Measurements from ENCODE around the gene BRSK1.

DNA sequence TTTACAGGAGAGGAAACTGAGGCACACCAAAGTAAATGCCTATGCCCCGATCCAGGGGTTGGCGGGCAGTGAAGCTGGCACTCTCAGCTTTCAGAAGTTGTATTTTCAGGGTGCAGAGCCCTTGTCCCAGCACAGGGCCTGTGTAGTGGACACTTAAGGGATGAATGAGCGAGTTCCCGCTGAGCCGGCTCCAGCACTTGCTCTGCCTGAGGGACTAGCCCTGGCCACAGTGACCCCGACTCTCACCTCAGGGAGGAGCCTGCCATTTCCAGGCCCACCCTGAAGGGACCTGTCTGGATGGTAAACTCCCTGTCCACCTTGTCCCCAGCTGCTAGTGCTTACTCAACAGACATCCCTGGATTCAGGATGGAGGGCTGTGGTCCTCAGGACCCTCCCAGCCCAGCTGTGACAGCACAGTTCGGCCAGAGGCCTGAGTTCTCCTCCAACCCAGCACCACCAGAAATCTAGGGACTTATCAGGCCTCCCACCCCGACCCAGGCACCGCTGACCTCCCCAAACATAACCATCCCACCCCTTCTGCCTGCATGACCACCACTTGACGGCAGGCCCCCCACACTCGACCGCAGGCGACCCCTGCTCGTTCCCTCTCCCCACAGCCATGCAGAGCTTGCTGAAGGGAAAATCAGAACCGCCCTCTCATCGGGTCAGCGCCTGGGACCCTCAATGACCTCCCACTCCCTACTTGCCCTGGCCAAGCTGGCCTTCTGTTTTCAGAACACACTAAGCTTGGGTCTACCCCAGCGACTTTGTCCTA lies 33.3 kb upstream of the BRSK1 start:
- TF ChIP-seq POLR2A (IDR thresholded peaks at IDR 0.05; ENCODE audit: low read length) (no peak), RCOR1 (IDR thresholded peaks at IDR 0.05; ENCODE audit: low read depth, low read length) (no peak), ZC3H11A (IDR thresholded peaks at IDR 0.05) (no peak), RARB (CRISPR knock-in tag; IDR thresholded peaks at IDR 0.05) (no peak), TP53 (CRISPR knock-in tag; IDR thresholded peaks at IDR 0.05) (no peak), CHD2 (IDR thresholded peaks at IDR 0.05; ENCODE audit: low read length, partially characterized antibody) (no peak), FOSL2 (IDR thresholded peaks at IDR 0.05) (no peak), FOSL2 (CRISPR knock-in tag; IDR thresholded peaks at IDR 0.05) (no peak), RAD21 (conservative IDR thresholded peaks at IDR 0.05 in 1 of 2, IDR thresholded peaks at IDR 0.05 in 1 of 2) (no peak), EP300 (IDR thresholded peaks at IDR 0.05) (no peak)
- TF ChIP-seq, protein P1, sequence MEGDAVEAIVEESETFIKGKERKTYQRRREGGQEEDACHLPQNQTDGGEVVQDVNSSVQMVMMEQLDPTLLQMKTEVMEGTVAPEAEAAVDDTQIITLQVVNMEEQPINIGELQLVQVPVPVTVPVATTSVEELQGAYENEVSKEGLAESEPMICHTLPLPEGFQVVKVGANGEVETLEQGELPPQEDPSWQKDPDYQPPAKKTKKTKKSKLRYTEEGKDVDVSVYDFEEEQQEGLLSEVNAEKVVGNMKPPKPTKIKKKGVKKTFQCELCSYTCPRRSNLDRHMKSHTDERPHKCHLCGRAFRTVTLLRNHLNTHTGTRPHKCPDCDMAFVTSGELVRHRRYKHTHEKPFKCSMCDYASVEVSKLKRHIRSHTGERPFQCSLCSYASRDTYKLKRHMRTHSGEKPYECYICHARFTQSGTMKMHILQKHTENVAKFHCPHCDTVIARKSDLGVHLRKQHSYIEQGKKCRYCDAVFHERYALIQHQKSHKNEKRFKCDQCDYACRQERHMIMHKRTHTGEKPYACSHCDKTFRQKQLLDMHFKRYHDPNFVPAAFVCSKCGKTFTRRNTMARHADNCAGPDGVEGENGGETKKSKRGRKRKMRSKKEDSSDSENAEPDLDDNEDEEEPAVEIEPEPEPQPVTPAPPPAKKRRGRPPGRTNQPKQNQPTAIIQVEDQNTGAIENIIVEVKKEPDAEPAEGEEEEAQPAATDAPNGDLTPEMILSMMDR (IDR thresholded peaks at IDR 0.05): no peak
- TF ChIP-seq, protein P2, sequence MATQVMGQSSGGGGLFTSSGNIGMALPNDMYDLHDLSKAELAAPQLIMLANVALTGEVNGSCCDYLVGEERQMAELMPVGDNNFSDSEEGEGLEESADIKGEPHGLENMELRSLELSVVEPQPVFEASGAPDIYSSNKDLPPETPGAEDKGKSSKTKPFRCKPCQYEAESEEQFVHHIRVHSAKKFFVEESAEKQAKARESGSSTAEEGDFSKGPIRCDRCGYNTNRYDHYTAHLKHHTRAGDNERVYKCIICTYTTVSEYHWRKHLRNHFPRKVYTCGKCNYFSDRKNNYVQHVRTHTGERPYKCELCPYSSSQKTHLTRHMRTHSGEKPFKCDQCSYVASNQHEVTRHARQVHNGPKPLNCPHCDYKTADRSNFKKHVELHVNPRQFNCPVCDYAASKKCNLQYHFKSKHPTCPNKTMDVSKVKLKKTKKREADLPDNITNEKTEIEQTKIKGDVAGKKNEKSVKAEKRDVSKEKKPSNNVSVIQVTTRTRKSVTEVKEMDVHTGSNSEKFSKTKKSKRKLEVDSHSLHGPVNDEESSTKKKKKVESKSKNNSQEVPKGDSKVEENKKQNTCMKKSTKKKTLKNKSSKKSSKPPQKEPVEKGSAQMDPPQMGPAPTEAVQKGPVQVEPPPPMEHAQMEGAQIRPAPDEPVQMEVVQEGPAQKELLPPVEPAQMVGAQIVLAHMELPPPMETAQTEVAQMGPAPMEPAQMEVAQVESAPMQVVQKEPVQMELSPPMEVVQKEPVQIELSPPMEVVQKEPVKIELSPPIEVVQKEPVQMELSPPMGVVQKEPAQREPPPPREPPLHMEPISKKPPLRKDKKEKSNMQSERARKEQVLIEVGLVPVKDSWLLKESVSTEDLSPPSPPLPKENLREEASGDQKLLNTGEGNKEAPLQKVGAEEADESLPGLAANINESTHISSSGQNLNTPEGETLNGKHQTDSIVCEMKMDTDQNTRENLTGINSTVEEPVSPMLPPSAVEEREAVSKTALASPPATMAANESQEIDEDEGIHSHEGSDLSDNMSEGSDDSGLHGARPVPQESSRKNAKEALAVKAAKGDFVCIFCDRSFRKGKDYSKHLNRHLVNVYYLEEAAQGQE (IDR thresholded peaks at IDR 0.05): no peak
- TF ChIP-seq, protein P3, sequence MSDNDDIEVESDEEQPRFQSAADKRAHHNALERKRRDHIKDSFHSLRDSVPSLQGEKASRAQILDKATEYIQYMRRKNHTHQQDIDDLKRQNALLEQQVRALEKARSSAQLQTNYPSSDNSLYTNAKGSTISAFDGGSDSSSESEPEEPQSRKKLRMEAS (IDR thresholded peaks at IDR 0.05): no peak

Data from A549 (cell line).